Fibroblast of lung (primary cell): ENCODE results near the gene RGL4.

Experiments
- EZH2 ChIP-seq: IDR thresholded peaks from 2 replicates; pipeline ENCODE4 v1.5.1; 2012; ENCODE audit warnings: low read length, control low read depth, mild to moderate bottlenecking; ENCODE audit errors: missing control alignments
- TF ChIP-seq, protein P1 (sequence below), 2 donors: IDR thresholded peaks in 1 of 2; conservative IDR thresholded peaks in 1 of 2; 1 replicate in 1 of 2; 2 replicates in 1 of 2; pipeline ENCODE4 v1.5.1; 2011 to 2012; ENCODE audit warnings: low read length in 2 of 2, control low read depth in 1 of 2, inconsistent platforms in 1 of 2, low read depth in 1 of 2, mild to moderate bottlenecking in 1 of 2

DNA sequence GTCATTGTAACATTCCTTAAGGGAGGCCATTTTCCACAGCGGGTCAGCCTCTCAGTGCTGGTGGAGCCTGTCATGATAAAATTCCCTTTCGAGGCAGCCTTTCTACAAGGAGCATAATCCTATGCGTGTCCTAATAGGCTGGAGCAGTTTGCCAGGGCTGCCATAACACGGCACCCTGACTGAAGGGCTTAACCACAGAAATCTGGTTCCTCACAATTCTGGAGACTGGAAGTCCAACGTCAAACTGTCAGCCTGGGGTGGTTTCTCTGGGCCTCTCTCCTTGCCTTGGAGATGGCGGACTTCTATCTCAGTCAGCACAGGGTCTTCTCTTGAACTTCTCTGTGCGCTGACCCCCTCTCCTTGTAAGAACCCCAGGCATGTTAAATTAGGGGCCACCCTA, 1.4 kb upstream of the RGL4 start:
- no peak for TF ChIP-seq EZH2
- TF ChIP-seq, protein P1, sequence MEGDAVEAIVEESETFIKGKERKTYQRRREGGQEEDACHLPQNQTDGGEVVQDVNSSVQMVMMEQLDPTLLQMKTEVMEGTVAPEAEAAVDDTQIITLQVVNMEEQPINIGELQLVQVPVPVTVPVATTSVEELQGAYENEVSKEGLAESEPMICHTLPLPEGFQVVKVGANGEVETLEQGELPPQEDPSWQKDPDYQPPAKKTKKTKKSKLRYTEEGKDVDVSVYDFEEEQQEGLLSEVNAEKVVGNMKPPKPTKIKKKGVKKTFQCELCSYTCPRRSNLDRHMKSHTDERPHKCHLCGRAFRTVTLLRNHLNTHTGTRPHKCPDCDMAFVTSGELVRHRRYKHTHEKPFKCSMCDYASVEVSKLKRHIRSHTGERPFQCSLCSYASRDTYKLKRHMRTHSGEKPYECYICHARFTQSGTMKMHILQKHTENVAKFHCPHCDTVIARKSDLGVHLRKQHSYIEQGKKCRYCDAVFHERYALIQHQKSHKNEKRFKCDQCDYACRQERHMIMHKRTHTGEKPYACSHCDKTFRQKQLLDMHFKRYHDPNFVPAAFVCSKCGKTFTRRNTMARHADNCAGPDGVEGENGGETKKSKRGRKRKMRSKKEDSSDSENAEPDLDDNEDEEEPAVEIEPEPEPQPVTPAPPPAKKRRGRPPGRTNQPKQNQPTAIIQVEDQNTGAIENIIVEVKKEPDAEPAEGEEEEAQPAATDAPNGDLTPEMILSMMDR (conservative IDR thresholded peaks at IDR 0.05 in 1 of 2, IDR thresholded peaks at IDR 0.05 in 1 of 2; ENCODE audit: low read depth in 1 of 2, low read length in 2 of 2), result no peak
